IMR-90 (cell line): ENCODE data around the gene CHRNA7. TPM values are rescaled to one million over a fixed set of nuclear protein-coding genes. Genes with fewer than 3 reads are reported as not detected.

ENCODE experiments used
- ATAC-seq: fragments of 200-7000 bp; cut with Tn5 transposase; 2 replicates; pipeline ENCODE4 v1.9.1; 2020; ENCODE audit warnings: low read depth, mild to moderate bottlenecking, moderate library complexity
- BruUV-seq: library from RNA; stranded (reverse); fragments of 400-500 nt; replicated peaks from 2 replicates; lab custom pipeline; 2021; lab: Mats Ljungman, UMichigan
- CTCF ChIA-PET: fragments of 300-600 bp; formaldehyde crosslinking; extraction: SDS; loops from one replicate; lab custom pipeline; 2021; ENCODE audit warnings: antibody characterized with exemption; lab: Yijun Ruan, JAX
- POLR2A ChIA-PET: fragments of 300-600 bp; sonication (Branson Sonifier 250); formaldehyde crosslinking; loops from one replicate; lab custom pipeline; 2022; ENCODE audit warnings: antibody characterized with exemption; ENCODE audit not compliant: unreplicated experiment; lab: Charles Lee
- DNase-seq: peaks from one replicate; pipeline ENCODE4 v3.0.0; 2013
- H2AFZ ChIP-seq: replicated peaks from 2 replicates; pipeline ENCODE3; 2013; ENCODE audit warnings: low read length, mild to moderate bottlenecking; ENCODE audit not compliant: poor library complexity
- H2AK5ac ChIP-seq: 2 replicates; pipeline ENCODE4 v1.6.1; 2013; ENCODE audit warnings: low read depth, low read length, inconsistent platforms
- H2AK9ac ChIP-seq: replicated peaks from 2 replicates; pipeline ENCODE3; 2013; ENCODE audit warnings: mild to moderate bottlenecking, low read depth, low read length, moderate library complexity; ENCODE audit not compliant: poor library complexity
- H2BK120ac ChIP-seq: 2 replicates; pipeline ENCODE4 v1.6.1; 2013; ENCODE audit warnings: low read depth, low read length, inconsistent platforms
- H2BK15ac ChIP-seq: 3 replicates; pipeline ENCODE4 v1.6.1; 2013; ENCODE audit warnings: low read depth, low read length, inconsistent platforms
- H2BK20ac ChIP-seq: 2 replicates; pipeline ENCODE4 v1.6.1; 2013; ENCODE audit warnings: low read depth, mild to moderate bottlenecking, inconsistent platforms, low read length, moderate library complexity
- H2BK5ac ChIP-seq: 2 replicates; pipeline ENCODE4 v1.6.1; 2013; ENCODE audit warnings: mild to moderate bottlenecking, low read depth, low read length, inconsistent platforms; ENCODE audit not compliant: poor library complexity, severe bottlenecking
- H3K14ac ChIP-seq: replicated peaks from 2 replicates; pipeline ENCODE4 v1.6.1; 2013; ENCODE audit warnings: low read depth, low read length, inconsistent platforms
- H3K18ac ChIP-seq: 2 replicates; pipeline ENCODE4 v1.6.1; 2013; ENCODE audit warnings: low read depth, low read length, control low read depth
- H3K23ac ChIP-seq: 2 replicates; pipeline ENCODE4 v1.6.1; 2013; ENCODE audit warnings: low read depth, low read length, inconsistent platforms
- H3K27ac ChIP-seq: 2 replicates; pipeline ENCODE4 v1.5.1; 2013; ENCODE audit warnings: mild to moderate bottlenecking, control low read depth, low read length; ENCODE audit not compliant: insufficient read depth
- H3K27me3 ChIP-seq: 2 replicates; pipeline ENCODE4 v1.6.1; 2013; ENCODE audit warnings: low read length; ENCODE audit not compliant: control insufficient read depth, insufficient read depth
- H3K36me3 ChIP-seq: 2 replicates; pipeline ENCODE4 v1.6.1; 2013; ENCODE audit warnings: low read length, mixed read lengths; ENCODE audit not compliant: control insufficient read depth, insufficient read depth
- H3K4ac ChIP-seq: 2 replicates; pipeline ENCODE4 v1.6.1; 2013; ENCODE audit warnings: low read depth, low read length, inconsistent platforms
- H3K4me1 ChIP-seq: 2 replicates; pipeline ENCODE4 v1.6.1; 2013; ENCODE audit warnings: low read length, mixed read lengths; ENCODE audit not compliant: control insufficient read depth, insufficient read depth
- H3K4me2 ChIP-seq: 2 replicates; pipeline ENCODE4 v1.6.1; 2013; ENCODE audit warnings: low read depth, mild to moderate bottlenecking, control low read depth, low read length, moderate library complexity
- H3K4me3 ChIP-seq: 2 replicates; pipeline ENCODE4 v1.5.1; 2013; ENCODE audit warnings: low read depth, mild to moderate bottlenecking, control low read depth, low read length, moderate library complexity; ENCODE audit not compliant: insufficient read depth
- H3K56ac ChIP-seq: 2 replicates; pipeline ENCODE4 v1.6.1; 2013; ENCODE audit warnings: low read length, inconsistent platforms; ENCODE audit not compliant: insufficient read depth; ENCODE audit errors: extremely low read depth
- H3K79me1 ChIP-seq, 2 experiments: 2 replicates each; pipeline ENCODE4 v1.6.1; 2013; ENCODE audit warnings: low read length in 2 of 2, inconsistent platforms in 1 of 2, low read depth in 1 of 2
- H3K9ac ChIP-seq: 2 replicates; pipeline ENCODE4 v1.6.1; 2013; ENCODE audit warnings: low read depth, low read length, control low read depth
- H3K9me1 ChIP-seq: 2 replicates; pipeline ENCODE4 v1.6.1; 2013; ENCODE audit warnings: low read length, inconsistent platforms; ENCODE audit not compliant: insufficient read depth
- H3K9me3 ChIP-seq: 2 replicates; pipeline ENCODE4 v1.6.1; 2013; ENCODE audit warnings: low read length; ENCODE audit not compliant: control insufficient read depth, insufficient read depth
- H4K20me1 ChIP-seq: 2 replicates; pipeline ENCODE4 v1.6.1; 2013; ENCODE audit warnings: low read length, inconsistent platforms; ENCODE audit not compliant: insufficient read depth
- H4K5ac ChIP-seq: 2 replicates; pipeline ENCODE4 v1.6.1; 2013; ENCODE audit warnings: mild to moderate bottlenecking, low read depth, low read length, control low read depth
- H4K8ac ChIP-seq, 2 experiments: 2 replicates each; pipeline ENCODE4 v1.6.1; 2013; ENCODE audit warnings: low read depth in 2 of 2, low read length in 2 of 2, control low read depth in 1 of 2, inconsistent platforms in 1 of 2
- H4K91ac ChIP-seq: 2 replicates; pipeline ENCODE4 v1.6.1; 2013; ENCODE audit warnings: low read depth, low read length, inconsistent platforms; ENCODE audit not compliant: insufficient read depth
- RCOR1 ChIP-seq: IDR thresholded peaks from 2 replicates; pipeline ENCODE4 v1.6.1; 2012; ENCODE audit warnings: mild to moderate bottlenecking, low read length, improper control_type of control experiment; ENCODE audit not compliant: insufficient replicate concordance
- dilution Hi-C: fragments of 300-500 bp; cut with HindIII; formaldehyde crosslinking; loops from one replicate; pipeline ENCODE4 v1.14.3; 2018; ENCODE audit warnings: low sequenced_read_pairs; ENCODE audit not compliant: unreplicated experiment
- in situ Hi-C: fragments of 300-500 bp; cut with MboI; formaldehyde crosslinking; loops from 3 replicates; pipeline ENCODE4 v1.14.3; 2019; ENCODE audit warnings: low sequenced_read_pairs, inconsistent platforms, mixed read lengths
- intact Hi-C: fragments of 100-400 bp; cut with micrococcal nuclease; formaldehyde crosslinking; loops from 2 replicates; pipeline ENCODE4 v1.10.0; 2022
- polyA plus RNA-seq, 3 experiments: library from polyadenylated mRNA; depleted of rRNA; stranded (reverse); fragments of >200 nt; gene quantifications; 2 replicates each; pipeline ENCODE4 v1.2.3, GENCODE V29; 2012; ENCODE audit warnings: low replicate concordance in 1 of 3
- total RNA-seq: library from RNA; depleted of rRNA; stranded (reverse); fragments of >200 nt; gene quantifications from 2 replicates; pipeline ENCODE4 v1.2.3, GENCODE V29; 2012

The CHRNA7 gene
- total and polyA plus RNA-seq, 2 of the 4 experiments (the other 2 are of a cell fraction): 0.10 TPM; not detected in 1

GRCh38 chr15:31997711-31998110, 32.6 kb upstream of the CHRNA7 start:
- Histone ChIP-seq H2AK9ac (no peak overlapping the region), H4K8ac (no peak overlapping the region), H3K4me1 (no peaks in the 10 kb centered on the region), H3K18ac (no peak overlapping the region), H4K5ac (no peak overlapping the region), H4K20me1 (no peaks in the 10 kb centered on the region), H2BK15ac (no peak overlapping the region), H3K27ac (no peak overlapping the region), H4K91ac (no peak overlapping the region), H3K9me3 (no peaks in the 10 kb centered on the region), H3K4me2 (no peak overlapping the region), H3K9me1 (no peaks in the 10 kb centered on the region), H2BK120ac (no peak overlapping the region), H3K4ac (no peak overlapping the region), H3K27me3 (no peaks in the 10 kb centered on the region), H2AFZ (no peak overlapping the region), H2BK20ac (no peak overlapping the region), H3K79me1 (no peaks in the 10 kb centered on the region), H3K56ac (no peak overlapping the region), H3K23ac (no peak overlapping the region), H3K14ac (no peak overlapping the region), H3K36me3 (no peaks in the 10 kb centered on the region), H2AK5ac (no peak overlapping the region), H3K4me3 (no peak overlapping the region), H3K9ac (no peak overlapping the region), H2BK5ac (no peak overlapping the region)
- ChIA-PET POLR2A (no interaction called here), CTCF (no interaction called here)
- no peak for TF ChIP-seq RCOR1
- DNase-seq (no peak), ATAC-seq (no peak)
- intact Hi-C loops: no loop called here
- in situ Hi-C loops: no loop called here
- no TSS peak for BruUV-seq
- dilution Hi-C loops: no loop called here
